Ovary (tissue), 3 donors: ENCODE results near the gene DIRAS1.

Source experiments
- CTCF ChIP-seq, 3 donors: fragments of 450-650 bp in 2 of 3; fragments of 200-600 bp in 1 of 3; IDR thresholded peaks; one replicate each; pipeline versions ENCODE4 v1.5.1 to v1.8.0; 2016 to 2022; ENCODE audit warnings: antibody characterized with exemption in 3 of 3, mild to moderate bottlenecking in 1 of 3
- EP300 ChIP-seq: sonication (generic); formaldehyde crosslinking; IDR thresholded peaks from one replicate; pipeline ENCODE4 v1.6.1; 2017; ENCODE audit warnings: antibody characterized with exemption
- POLR2A ChIP-seq: fragments of 450-650 bp; IDR thresholded peaks from one replicate; pipeline ENCODE4 v1.6.1; 2017; ENCODE audit warnings: antibody characterized with exemption, mild to moderate bottlenecking, moderate library complexity
- donor health status: DM: no; HTN: no; CAD: no.

DNA sequence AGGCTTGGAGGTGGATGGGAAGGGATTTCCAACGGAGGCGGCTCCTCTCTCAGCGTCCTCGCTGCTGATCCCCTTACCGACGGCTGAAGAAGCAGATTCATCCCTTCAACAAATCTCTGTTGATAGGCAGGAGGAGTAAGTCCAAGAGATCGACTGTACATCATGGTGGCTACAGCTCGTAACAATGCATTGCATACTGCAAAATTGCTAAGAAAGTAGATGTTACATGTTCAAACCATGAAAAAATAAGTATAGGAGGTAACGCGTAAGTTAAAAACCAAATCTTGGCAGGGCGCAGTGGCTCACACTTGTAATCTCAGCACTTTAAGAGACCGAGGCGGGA, 19.1 kb upstream of the DIRAS1 start:
- TF ChIP-seq EP300 = no peak
- no peak for TF ChIP-seq CTCF (IDR thresholded peaks at IDR 0.05)
- TF ChIP-seq POLR2A = no peak
